Thoracic aorta (tissue), 2 donors: Measurements from ENCODE around the gene SET. TPM values are rescaled to one million over a fixed set of nuclear protein-coding genes. Genes with fewer than 3 reads are reported as not detected.

ENCODE experiments used
- ATAC-seq: fragments of 150-250 bp; one replicate; pipeline ENCODE4 v1.8.0; 2017; ENCODE audit warnings: low read depth; ENCODE audit not compliant: insufficient number of reproducible peaks, low FRiP score
- DNase-seq: peaks from one replicate; pipeline ENCODE4 v3.0.0-alpha.2; 2020; ENCODE audit warnings: low spot score
- H3K27ac ChIP-seq, 2 donors: fragments of 200-600 bp; sonication (generic); 1 replicate in 1 of 2; 2 replicates in 1 of 2; pipeline ENCODE4 v1.5.1; 2016; ENCODE audit warnings: mild to moderate bottlenecking in 2 of 2, moderate library complexity in 2 of 2
- H3K27me3 ChIP-seq: fragments of 200-600 bp; sonication (generic); replicated peaks from 2 replicates; pipeline ENCODE4 v1.6.0; 2016; ENCODE audit warnings: mild to moderate bottlenecking; ENCODE audit not compliant: insufficient read depth
- H3K36me3 ChIP-seq: fragments of 200-600 bp; sonication (generic); one replicate; pipeline ENCODE4 v1.5.1; 2016
- H3K4me1 ChIP-seq, 2 donors: fragments of 200-600 bp; sonication (generic); 1 replicate in 1 of 2; 2 replicates in 1 of 2; pipeline versions ENCODE4 v1.5.1 to v1.6.0; 2016; ENCODE audit warnings: low read depth in 2 of 2, mild to moderate bottlenecking in 1 of 2; ENCODE audit not compliant: control insufficient read depth in 1 of 2
- H3K4me3 ChIP-seq: fragments of 200-600 bp; sonication (generic); 2 replicates; pipeline ENCODE4 v1.5.1; 2016; ENCODE audit warnings: mild to moderate bottlenecking
- H3K9me3 ChIP-seq: fragments of 200-600 bp; sonication (generic); 2 replicates; pipeline ENCODE4 v1.5.1; 2016
- total RNA-seq, 2 donors: library from RNA; depleted of rRNA; stranded (reverse); fragments of >200 nt; gene quantifications; one replicate each; pipeline versions ENCODE4 v1.1.0 to v1.2.3, GENCODE V29; 2016
- TF ChIP-seq, protein P1 (sequence below): fragments of 200-600 bp; sonication (generic); IDR thresholded peaks from one replicate; pipeline ENCODE4 v1.5.1; 2019; ENCODE audit warnings: antibody characterized with exemption

The SET gene
- total RNA-seq, 2 donors from 2014 or later: 83.3 to 201 TPM

- Histone ChIP-seq H3K4me1 (peaks cover 13 to 19% of the 10 kb centered on the region in 2 donors), H3K9me3 (no peaks in the 10 kb centered on the region), H3K27ac (no peak overlapping the region), H3K27me3 (no peaks in the 10 kb centered on the region), H3K4me3 (peak overlapping the region; percentile 76), H3K36me3 (no peaks in the 10 kb centered on the region)
- no peak for ATAC-seq
- TF ChIP-seq, protein P1, sequence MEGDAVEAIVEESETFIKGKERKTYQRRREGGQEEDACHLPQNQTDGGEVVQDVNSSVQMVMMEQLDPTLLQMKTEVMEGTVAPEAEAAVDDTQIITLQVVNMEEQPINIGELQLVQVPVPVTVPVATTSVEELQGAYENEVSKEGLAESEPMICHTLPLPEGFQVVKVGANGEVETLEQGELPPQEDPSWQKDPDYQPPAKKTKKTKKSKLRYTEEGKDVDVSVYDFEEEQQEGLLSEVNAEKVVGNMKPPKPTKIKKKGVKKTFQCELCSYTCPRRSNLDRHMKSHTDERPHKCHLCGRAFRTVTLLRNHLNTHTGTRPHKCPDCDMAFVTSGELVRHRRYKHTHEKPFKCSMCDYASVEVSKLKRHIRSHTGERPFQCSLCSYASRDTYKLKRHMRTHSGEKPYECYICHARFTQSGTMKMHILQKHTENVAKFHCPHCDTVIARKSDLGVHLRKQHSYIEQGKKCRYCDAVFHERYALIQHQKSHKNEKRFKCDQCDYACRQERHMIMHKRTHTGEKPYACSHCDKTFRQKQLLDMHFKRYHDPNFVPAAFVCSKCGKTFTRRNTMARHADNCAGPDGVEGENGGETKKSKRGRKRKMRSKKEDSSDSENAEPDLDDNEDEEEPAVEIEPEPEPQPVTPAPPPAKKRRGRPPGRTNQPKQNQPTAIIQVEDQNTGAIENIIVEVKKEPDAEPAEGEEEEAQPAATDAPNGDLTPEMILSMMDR: no peak
- no peak for DNase-seq
Measured at GRCh38 chr9:128683340-128684064, 5.5 kb upstream of the SET start.

- TF ChIP-seq, protein P1: no peak
- H3K9me3 ChIP-seq: no peaks in the 10 kb centered on the region
- H3K27me3 ChIP-seq: no peaks in the 10 kb centered on the region
- ATAC-seq (no peak), DNase-seq (no peak)
- peak overlapping the region; percentile 76 for H3K4me3 ChIP-seq
- peak overlapping the region in 1 of 2 donors; percentile 48 for H3K27ac ChIP-seq
- H3K36me3 ChIP-seq: no peaks in the 10 kb centered on the region
- peaks cover 13 to 19% of the 10 kb centered on the region in 2 donors for H3K4me1 ChIP-seq
Measured at GRCh38 chr9:128684065-128684324, 5.0 kb upstream of the SET start.

DNA sequence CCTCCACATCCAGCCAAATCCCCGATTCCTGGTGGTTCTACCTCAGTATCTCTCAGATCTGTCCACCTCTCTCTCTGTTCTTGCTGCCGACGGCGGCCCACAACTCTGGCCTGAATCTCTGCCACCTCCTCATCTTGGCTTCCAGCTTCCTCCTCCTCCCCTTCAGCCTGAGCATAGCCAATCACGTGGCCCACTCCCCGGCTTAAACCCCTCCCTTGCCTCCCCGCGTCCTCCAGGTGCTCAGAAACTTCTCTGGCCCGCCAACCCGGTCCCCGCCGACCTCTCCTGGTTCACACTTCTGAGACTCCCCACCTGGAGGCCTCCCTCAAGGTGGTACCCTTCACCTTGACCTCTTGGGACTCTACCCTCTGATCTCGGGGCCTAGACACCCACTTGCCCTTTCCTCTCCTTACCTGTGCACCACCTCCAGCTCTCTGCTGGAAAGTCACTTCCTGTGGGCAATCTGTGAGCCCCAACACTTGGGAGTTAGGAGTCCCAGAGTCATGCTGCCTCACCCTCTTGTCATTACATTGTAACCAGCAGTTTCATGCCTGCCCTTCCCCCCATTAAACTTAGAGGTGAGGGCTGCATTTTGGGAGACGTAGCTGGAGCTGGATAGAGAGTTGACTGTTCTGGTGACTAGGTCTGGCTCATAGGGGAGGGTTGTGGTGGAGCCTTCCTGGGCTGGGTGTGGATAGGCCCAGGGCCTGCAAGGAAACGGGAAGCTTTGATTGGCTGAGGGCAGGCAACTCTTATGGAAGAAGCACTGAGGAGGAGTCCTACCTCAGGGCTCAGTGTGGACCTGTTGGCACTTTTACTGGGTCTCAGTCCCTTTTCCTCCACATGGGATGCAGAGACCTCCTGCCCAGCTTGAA lies 4.5 kb upstream of the SET start:
- Histone ChIP-seq H3K4me3 (peak overlapping the region; percentile 76), H3K27me3 (no peaks in the 10 kb centered on the region), H3K36me3 (no peaks in the 10 kb centered on the region), H3K4me1 (peaks cover 13 to 19% of the 10 kb centered on the region in 2 donors), H3K27ac (peak overlapping the region; percentile 28 to 48), H3K9me3 (no peaks in the 10 kb centered on the region)
- DNase-seq (no peak), ATAC-seq (no peak)
- TF ChIP-seq, protein P1: no peak

DNA sequence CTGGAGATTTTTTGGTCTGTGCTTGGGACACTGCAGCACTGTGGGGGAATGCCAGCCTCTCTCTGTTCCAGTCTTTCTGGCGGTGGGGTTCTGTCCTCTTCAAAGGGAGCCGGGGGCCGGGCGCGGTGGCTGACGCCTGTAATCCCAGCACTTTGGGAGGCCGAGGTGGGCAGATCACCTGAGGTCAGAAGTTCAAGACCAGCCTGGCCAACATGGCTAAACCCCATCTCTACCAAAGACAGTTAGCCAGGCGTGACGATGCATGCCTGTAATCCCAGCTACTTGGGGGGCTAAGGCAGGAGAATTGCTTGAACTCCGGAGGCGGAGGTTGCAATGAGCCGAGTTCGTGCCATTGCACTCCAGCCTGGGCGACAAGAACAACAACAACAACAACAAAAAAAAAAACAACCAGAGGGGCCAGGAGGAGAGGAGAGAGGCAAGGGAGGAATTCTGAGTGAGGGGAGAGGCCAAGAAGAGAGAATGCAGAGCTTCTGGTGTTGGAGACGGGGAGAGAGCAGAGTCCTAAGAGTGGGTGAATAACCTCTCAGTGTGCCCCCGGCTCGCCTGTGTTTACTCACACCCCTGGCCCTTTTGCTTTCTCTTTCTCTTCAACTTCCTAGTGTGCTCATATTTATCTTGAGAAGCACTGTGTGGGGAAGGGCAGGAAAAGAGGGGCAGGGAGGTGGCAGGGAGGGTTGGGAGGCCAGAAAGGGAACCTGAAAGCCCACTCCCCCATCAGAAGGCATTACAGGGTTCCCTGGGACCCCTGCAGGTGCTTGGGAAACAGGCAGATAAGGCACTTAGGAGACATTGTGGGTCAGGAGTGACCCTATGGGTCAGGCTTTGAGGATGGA lies 3.2 kb upstream of the SET start:
- DNase-seq: no peak
- TF ChIP-seq, protein P1: no peak
- H3K9me3 ChIP-seq: no peaks in the 10 kb centered on the region
- no peak for ATAC-seq
- no peaks in the 10 kb centered on the region for H3K36me3 ChIP-seq
- H3K27ac ChIP-seq: peak overlapping the region in 1 of 2 donors; percentile 28
- peaks cover 20 to 27% of the 10 kb centered on the region in 2 donors for H3K4me1 ChIP-seq
- no peaks in the 10 kb centered on the region for H3K27me3 ChIP-seq
- H3K4me3 ChIP-seq: peak overlapping the region; percentile 43

- peaks cover 21 to 36% of the 10 kb centered on the region in 2 donors for H3K4me1 ChIP-seq
- no peak overlapping the region for H3K27ac ChIP-seq
- TF ChIP-seq, protein P1: no peak
Measured at GRCh38 chr9:128687453-128687852, 1.6 kb upstream of the SET start.

More at GRCh38 chr9:128687453-128687852, 1.6 kb upstream of the SET start:
- H3K27me3 ChIP-seq: no peaks in the 10 kb centered on the region
- H3K4me3 ChIP-seq: no peak overlapping the region
- no peaks in the 10 kb centered on the region for H3K9me3 ChIP-seq
- ATAC-seq: no peak
- DNase-seq: no peak
- H3K36me3 ChIP-seq: peaks cover 1% of the 10 kb centered on the region
